Dendritic cell treated with granulocyte-macrophage colony-stimulating factor and Interleukin-4, amounts not matched to agents 40 ng/mL and 50 ng/mL, for 4 days (primary cell): ENCODE measurements around the gene IL17REL.

ENCODE experiments used
- H3K27ac Mint-ChIP-seq: one replicate; pipeline ENCODE4 v1.8.0; 2022; ENCODE audit warnings: mild to moderate bottlenecking, mixed read lengths
- H3K27me3 Mint-ChIP-seq: one replicate; pipeline ENCODE4 v1.8.0; 2022; ENCODE audit warnings: mild to moderate bottlenecking, mixed read lengths
- H3K36me3 Mint-ChIP-seq: one replicate; pipeline ENCODE4 v1.8.0; 2022; ENCODE audit warnings: low read depth, mixed read lengths
- H3K4me1 Mint-ChIP-seq: one replicate; pipeline ENCODE4 v1.8.0; 2022; ENCODE audit warnings: low read depth, mixed read lengths
- H3K4me3 Mint-ChIP-seq: one replicate; pipeline ENCODE4 v1.8.0; 2022; ENCODE audit warnings: mild to moderate bottlenecking, moderate library complexity, mixed read lengths
- H3K9me3 Mint-ChIP-seq: one replicate; pipeline ENCODE4 v1.8.0; 2022; ENCODE audit warnings: mixed read lengths
- intact Hi-C: fragments of 100-400 bp; cut with micrococcal nuclease; formaldehyde crosslinking; loops from one replicate; pipeline ENCODE4 v1.15.0; 2022

IL17REL gene

DNA sequence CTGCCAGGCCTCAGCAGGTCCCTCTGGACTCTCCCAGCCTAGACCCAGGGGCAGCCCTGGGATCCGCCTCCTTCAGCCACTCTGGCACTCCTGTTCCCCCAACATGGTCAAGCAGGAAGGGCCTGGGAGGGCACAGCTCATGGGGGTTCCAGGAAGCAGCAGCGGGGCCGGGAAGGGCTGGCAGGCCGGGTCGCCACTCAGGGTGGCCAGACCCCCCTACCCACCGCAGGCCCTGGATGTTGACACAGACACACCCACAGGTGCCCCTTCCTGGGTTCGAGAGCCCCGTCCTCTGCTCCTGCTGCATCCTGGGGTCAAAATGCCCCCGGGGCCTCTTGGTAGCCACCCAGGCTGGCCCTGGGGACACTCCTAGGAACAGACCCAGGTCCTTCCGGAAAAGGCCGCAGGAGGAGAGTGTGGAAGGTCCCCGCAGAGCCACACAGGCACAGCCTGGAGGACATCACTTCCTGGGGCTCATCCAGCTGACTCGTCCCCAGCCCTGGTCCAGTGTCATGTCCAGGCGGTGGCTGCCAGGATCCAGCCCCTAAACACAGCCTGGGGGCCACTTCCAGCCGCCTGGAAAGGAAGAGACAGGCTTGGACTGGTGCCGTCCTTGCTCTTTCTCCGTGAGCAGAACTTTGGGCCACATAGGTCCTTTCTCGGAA lies 58.8 kb downstream of the IL17REL start:
- Mint-ChIP-seq H3K36me3 (no peaks in the 10 kb centered on the region), H3K27me3 (peaks cover 1% of the 10 kb centered on the region), H3K4me1 (peaks cover 95% of the 10 kb centered on the region), H3K4me3 (peak overlapping the region; percentile 53), H3K9me3 (no peaks in the 10 kb centered on the region), H3K27ac (peak overlapping the region; percentile 86)
- intact Hi-C loops = no loop called here

DNA sequence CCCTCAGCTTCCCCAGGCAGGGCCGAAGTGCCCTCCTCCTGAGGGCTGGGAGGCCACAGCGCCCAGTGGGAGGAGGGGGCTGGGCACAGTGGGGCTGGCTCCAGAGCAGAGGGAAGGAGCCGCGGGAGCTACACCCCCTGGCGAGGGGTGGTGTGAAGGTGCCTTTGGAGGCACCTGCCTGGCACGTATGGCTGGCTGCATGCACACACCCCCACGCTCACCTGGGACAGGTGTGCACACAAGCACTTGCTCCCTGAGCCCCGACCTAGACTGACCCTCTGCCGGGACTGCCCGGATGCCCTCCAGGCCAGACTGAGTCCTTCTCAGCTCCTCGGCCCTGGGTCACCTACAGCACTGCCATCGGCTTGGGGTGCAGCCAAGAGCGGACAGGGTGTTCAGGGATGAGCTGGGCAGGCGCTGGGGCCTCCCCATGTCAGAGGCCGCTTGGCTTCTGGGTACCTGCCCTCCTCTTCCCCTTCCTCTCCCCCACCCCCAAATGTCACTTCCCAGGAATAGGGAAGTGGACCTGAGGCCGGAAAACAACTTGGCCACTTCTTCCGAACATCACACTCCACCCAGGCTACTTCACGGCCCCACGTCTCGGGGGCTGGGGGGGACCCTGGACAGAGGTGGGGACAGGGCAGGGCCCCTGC lies 59.4 kb downstream of the IL17REL start:
- peaks cover 89% of the 10 kb centered on the region for H3K4me1 Mint-ChIP-seq
- peak overlapping the region; percentile 86 for H3K27ac Mint-ChIP-seq
- H3K36me3 Mint-ChIP-seq = no peaks in the 10 kb centered on the region
- no peaks in the 10 kb centered on the region for H3K9me3 Mint-ChIP-seq
- H3K27me3 Mint-ChIP-seq = peaks cover 1% of the 10 kb centered on the region
- intact Hi-C loops = no loop called here
- peak overlapping the region; percentile 53 for H3K4me3 Mint-ChIP-seq

DNA sequence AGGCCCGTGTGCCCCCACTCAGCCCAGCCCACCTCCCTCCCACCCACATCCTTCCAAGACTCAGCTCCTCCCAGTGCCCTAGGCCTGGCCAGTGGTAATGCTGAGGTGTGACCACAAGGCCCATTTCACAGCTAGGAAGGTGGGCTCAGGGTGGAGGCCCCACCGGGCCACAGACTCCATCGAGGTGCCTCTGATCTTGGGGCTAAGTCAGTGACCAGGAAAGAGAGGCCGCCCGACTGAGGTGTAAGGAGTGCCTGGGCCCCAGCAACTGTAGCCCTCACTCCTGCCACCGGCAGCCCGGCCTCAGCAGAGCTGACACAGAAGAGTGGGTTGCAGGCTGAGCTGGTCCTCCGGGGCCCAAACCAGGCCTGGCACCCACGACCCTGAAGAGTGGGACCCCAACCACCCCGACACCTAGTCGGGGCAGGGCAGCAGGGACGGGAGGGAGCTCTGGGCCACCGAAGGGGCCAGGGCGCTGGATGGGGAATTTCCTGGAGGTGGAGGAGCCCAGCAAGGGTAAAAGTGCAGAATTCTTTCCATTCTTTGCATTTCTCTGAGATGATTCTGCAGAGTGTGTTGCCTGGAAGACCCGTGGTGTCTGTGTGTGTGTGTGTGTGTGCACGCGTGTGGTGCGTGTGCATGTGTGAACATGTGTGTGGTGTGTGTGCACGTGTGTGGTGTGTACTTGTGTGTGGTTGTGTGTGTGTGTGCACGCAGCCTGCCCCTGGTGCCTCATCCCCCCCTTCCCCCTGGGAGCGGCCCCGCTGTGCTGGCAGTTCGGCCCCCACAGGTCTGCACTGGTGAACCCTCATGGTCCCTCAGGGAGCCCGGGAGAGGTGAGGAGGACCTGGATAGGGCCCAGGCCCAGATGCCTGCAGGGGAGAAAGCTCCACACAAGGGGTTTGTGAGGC lies 60.3 kb downstream of the IL17REL start:
- Mint-ChIP-seq H3K27ac (peak overlapping the region; percentile 86), H3K4me3 (no peak overlapping the region), H3K4me1 (peaks cover 81% of the 10 kb centered on the region), H3K27me3 (peaks cover 1% of the 10 kb centered on the region), H3K9me3 (no peaks in the 10 kb centered on the region), H3K36me3 (no peaks in the 10 kb centered on the region)
- intact Hi-C loops = no loop called here

DNA sequence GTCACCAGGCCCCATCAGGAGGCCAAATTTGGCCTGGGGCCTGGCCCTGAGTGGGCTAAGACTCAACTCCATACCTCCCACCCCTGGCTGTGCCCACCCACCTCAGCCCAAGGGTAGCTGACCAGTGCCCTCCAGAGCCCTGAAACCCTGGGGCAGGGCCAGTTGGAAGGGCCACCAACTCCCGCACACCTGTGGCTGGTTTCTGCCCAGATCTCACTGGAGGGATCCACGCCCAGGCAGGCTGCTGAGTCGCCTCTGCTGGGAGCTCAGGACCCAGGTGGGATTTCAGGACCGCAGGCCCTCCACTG lies 60.9 kb downstream of the IL17REL start:
- intact Hi-C loops = no loop called here
- Mint-ChIP-seq H3K4me3 (no peak overlapping the region), H3K27ac (peak overlapping the region; percentile 86), H3K36me3 (no peaks in the 10 kb centered on the region), H3K9me3 (no peaks in the 10 kb centered on the region), H3K4me1 (peaks cover 80% of the 10 kb centered on the region), H3K27me3 (peaks cover 1% of the 10 kb centered on the region)

DNA sequence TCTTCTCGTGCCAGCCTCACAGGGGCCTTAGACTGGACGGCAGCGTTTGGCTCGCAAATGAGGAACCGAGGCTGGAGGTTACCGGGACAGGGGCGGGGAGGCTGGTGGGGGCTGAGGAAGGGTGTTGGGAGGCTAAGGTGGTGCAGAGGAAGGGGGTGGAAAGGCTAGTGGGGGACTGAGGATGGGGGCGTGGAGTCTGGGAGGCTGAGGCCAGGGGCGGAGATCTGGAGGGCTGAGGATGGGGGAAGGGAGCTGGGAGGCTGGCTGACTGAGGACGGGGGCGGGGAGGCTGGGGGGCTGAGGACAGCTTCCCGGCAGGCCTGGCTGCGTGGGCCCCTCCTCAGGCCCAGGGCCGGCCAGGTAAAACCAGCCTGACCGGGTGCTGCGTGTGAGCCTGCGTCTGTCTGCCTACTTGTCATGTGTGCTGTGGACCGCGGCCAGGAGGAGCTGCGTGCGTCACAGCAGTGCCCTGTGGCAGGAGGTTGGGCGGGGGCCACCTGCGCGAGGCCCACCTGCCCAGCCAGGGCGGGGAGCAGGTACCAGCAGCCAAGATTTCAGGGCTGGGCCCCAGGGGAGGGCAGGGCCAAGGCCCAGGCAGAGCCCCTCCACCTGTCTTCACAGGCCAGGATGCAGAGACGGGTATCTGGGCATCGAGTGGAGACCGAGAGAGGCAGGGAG lies 61.4 kb downstream of the IL17REL start:
- H3K27me3 Mint-ChIP-seq = peaks cover 1% of the 10 kb centered on the region
- peak overlapping the region; percentile 30 for H3K4me3 Mint-ChIP-seq
- no peaks in the 10 kb centered on the region for H3K36me3 Mint-ChIP-seq
- intact Hi-C loops = no loop called here
- peaks cover 80% of the 10 kb centered on the region for H3K4me1 Mint-ChIP-seq
- H3K27ac Mint-ChIP-seq = peak overlapping the region; percentile 86
- H3K9me3 Mint-ChIP-seq = no peaks in the 10 kb centered on the region

GRCh38 chr22:49950396-49950994 lies 62.1 kb downstream of the IL17REL start:
- H3K27ac Mint-ChIP-seq = peak overlapping the region; percentile 86
- no peaks in the 10 kb centered on the region for H3K9me3 Mint-ChIP-seq
- H3K27me3 Mint-ChIP-seq = peaks cover 1% of the 10 kb centered on the region
- no peak overlapping the region for H3K4me3 Mint-ChIP-seq
- no peaks in the 10 kb centered on the region for H3K36me3 Mint-ChIP-seq
- intact Hi-C loops = no loop called here
- peaks cover 80% of the 10 kb centered on the region for H3K4me1 Mint-ChIP-seq

DNA sequence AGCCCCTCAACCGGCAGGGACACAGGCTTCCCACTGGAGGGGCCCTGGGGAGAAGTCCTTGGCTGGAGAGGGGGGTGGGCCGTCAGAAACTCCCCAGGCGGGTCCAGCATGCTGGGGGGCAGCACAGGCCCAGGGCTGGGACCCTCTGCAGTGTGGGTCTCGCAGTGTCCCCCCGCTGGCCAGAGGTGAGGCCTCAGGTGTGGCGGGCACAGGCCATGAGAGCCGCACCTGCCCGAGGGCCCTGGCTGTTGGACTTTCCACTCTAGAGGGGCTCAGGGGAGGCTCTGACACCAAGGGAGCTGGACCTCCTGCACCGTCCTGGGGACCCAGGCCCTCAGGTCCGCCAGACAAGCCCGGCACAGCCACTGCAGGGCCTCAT lies 62.7 kb downstream of the IL17REL start:
- peak overlapping the region; percentile 74 for H3K27ac Mint-ChIP-seq
- H3K36me3 Mint-ChIP-seq = no peaks in the 10 kb centered on the region
- H3K4me3 Mint-ChIP-seq = no peak overlapping the region
- H3K9me3 Mint-ChIP-seq = no peaks in the 10 kb centered on the region
- peaks cover 1% of the 10 kb centered on the region for H3K27me3 Mint-ChIP-seq
- H3K4me1 Mint-ChIP-seq = peaks cover 79% of the 10 kb centered on the region
- intact Hi-C loops = no loop called here

DNA sequence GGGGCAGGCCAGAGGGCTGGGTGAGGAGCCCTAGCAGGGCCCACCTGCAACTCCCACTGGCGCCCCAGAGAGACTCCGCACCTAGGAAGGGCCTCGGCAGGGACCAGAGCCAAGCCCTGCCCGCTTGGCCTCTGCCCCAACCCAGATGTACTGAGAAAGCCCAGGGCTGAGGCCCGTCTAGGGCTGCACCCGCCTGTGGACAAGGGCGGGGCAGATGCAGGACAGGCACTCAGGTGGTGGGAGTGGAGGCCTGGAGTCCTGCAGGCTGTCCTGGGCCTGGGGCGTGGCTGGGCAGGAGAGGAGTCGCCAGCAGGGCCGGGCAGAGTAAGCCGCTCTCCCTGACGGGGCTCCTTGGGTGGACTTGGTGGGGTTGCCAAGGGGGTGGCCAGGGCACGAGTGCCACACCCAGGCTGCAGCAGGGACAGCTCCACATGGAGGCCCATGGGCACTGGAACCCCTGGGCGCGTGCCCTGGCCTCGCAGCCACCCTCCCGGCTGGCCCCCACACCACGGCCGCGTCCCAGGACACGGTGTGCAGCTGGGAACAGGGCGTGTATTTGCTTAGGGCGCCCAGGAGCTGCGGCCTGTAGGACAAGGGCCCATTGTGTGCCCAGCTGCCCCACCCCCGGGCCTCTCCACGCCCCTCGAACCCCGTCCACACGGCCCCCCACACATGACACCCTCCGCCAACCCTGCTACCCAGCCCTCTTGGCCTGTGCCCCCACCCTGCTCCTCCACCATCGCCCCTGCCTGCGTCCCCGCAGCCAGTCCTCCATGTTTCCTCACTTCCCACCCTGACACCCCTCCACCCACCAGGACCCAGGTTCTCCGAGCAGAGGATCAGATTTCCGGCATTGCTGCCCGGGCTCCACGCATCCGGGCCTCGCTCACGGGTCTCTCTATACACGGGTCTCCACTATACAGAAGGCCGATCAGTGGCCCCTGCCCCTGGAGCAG lies 63.3 kb downstream of the IL17REL start:
- peaks cover 73% of the 10 kb centered on the region for H3K4me1 Mint-ChIP-seq
- H3K27ac Mint-ChIP-seq = peak overlapping the region; percentile 74
- H3K27me3 Mint-ChIP-seq = peaks cover 1% of the 10 kb centered on the region
- no peak overlapping the region for H3K4me3 Mint-ChIP-seq
- H3K9me3 Mint-ChIP-seq = no peaks in the 10 kb centered on the region
- intact Hi-C loops = no loop called here
- H3K36me3 Mint-ChIP-seq = no peaks in the 10 kb centered on the region

- Mint-ChIP-seq H3K27me3 (peaks cover 1% of the 10 kb centered on the region), H3K9me3 (no peaks in the 10 kb centered on the region), H3K4me3 (no peak overlapping the region), H3K36me3 (no peaks in the 10 kb centered on the region), H3K27ac (peak overlapping the region; percentile 74), H3K4me1 (peaks cover 64% of the 10 kb centered on the region)
- intact Hi-C loops = no loop called here
Measured at GRCh38 chr22:49948116-49948957, 64.2 kb downstream of the IL17REL start.

DNA sequence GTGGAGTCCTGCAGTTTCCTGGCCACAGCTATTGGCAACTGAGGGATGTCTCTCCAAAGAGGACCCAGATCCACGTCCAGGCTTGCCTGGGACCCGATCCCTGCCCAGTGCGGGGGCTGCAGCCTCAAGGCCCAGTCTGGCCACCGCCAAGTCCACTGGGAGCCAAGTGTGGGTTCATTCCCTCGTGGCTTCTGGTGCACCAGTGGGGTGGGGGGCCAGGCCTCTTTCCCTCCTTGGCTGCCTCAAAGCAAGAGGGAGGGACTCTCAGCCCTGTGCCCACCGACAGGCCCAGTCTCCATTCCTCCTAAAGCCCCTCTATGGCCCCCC lies 65.3 kb downstream of the IL17REL start:
- intact Hi-C loops = no loop called here
- Mint-ChIP-seq H3K27me3 (peaks cover 1% of the 10 kb centered on the region), H3K9me3 (no peaks in the 10 kb centered on the region), H3K4me3 (no peak overlapping the region), H3K27ac (peak overlapping the region; percentile 74), H3K4me1 (peaks cover 53% of the 10 kb centered on the region), H3K36me3 (no peaks in the 10 kb centered on the region)

DNA sequence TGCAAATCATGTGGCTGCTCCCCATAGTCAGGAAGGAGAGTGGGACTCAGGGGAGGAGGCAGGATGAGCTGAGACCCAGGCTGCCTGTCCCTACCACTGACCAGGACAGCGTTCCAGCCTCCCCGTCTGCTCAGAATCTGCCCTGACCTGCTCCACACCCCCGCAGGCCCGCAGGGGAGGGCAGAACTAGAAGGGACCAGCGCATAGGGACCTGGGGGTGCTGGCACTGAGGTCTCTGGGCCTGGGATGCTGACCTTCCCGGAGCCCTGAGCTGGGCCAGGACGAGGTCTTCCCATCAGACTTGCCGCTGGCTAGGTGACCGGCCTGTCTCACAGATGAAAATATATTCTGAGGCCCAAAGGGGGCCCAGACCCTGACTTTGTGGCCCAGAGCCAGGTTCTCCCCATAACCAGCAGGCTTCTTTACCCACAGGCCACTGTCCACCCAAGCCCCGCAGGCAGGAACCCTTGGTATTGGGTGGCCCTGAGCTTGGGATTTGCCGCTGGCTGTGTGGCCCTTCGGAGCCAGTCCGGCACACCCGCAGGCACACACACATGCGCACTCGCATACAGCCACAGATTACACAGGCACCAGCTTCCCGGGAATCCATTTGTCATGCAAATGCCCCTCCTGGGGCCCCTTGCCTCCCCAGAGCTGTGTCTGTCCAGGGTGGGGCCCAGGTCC lies 65.8 kb downstream of the IL17REL start:
- Mint-ChIP-seq H3K9me3 (no peaks in the 10 kb centered on the region), H3K27ac (peak overlapping the region; percentile 6), H3K36me3 (no peaks in the 10 kb centered on the region), H3K4me3 (no peak overlapping the region), H3K27me3 (peaks cover 1% of the 10 kb centered on the region), H3K4me1 (peaks cover 48% of the 10 kb centered on the region)
- intact Hi-C loops = no loop called here
